ENCODE data around the gene LDAH.

Gene LDAH

DNA sequence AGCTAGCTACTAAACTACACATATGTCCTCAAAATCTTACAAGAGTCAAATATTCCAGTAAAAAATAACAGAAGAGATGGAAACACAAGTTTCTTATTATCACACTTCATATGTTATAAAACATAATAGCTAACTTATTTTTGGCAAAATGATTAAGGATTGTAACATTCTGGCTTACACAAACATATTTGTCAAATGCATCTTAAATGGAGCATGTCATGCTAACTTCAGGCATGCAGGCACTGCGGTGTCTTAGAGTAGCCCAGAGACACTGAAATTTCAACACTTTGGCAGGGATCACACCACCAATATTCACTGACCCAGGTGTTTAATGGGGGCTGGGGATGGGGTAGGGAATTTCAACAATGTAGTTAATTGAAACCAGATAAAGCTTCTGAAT lies 51.6 kb downstream of the LDAH start:
- no peak for DNase-seq

DNA sequence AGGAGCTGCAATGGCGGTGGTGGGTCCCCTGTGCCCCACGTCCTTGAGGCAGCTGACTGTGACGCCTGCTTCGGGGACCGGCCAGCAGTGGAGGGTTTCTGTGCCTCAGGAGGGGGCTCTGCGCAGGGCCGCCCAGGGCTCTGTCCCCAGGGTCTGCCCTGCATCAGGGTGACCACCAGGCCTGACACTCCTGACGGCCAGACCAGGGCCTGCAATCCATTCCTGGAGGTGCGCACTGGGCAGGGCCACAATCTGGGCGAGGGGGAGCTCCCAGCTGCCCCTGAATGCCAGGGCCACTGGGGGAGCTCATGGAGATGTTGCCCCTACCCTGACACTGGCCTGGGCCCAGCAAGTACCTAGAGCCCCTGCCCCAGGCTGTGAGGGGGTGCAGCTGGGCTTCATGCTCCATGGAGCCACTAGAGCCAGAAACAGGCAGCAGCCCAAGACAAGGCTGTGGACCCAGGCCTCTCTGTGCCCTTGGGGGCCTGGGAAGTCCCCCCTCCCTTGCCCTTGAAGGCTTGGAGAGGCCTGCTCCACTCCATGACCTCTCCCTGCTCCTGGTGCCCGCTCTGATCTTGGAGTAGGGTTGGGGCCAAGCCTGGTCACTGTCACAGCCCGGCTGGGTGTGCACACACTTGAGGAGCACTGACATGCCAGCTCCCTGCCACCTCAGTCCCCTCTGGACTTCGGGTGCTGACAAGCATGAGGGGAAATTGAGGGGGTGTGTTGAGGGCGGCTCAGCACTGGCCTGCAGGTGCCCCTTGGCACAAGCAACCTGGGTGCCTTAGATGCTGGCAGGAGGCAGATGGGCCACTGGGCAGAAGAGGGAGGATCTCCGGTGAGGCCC lies 55.9 kb downstream of the LDAH start:
- DNase-seq = no peak

GRCh38 chr2:20766213-20766612 lies 56.7 kb downstream of the LDAH start:
- no peak for DNase-seq

- no peak for DNase-seq
These were observed 59.8 kb downstream of the LDAH start for GRCh38 chr2:20762945-20763683.

DNA sequence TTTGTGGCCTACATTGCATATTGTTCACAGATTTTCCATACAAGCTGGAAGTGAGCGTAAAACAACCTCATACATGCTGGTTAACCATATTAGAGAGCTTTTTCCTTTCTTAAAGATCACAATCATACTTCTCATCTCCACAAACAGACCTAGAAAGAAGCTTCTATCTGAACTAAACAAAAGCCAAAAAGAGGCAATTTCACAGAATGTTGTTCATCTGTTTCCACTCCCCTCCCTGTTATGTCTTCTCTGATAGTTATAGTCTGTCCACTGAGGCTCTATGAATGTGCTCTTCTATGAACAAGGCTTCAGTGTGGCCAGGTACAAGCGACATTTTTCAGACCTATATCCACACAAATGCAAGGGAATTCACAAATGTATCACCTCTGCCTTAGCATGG lies 63.4 kb downstream of the LDAH start:
- DNase-seq = no peak

- no peak for DNase-seq
These were observed 63.9 kb downstream of the LDAH start for GRCh38 chr2:20758997-20759396.

GRCh38 chr2:20757405-20758090 lies 65.4 kb downstream of the LDAH start:
- DNase-seq = no peak

DNA sequence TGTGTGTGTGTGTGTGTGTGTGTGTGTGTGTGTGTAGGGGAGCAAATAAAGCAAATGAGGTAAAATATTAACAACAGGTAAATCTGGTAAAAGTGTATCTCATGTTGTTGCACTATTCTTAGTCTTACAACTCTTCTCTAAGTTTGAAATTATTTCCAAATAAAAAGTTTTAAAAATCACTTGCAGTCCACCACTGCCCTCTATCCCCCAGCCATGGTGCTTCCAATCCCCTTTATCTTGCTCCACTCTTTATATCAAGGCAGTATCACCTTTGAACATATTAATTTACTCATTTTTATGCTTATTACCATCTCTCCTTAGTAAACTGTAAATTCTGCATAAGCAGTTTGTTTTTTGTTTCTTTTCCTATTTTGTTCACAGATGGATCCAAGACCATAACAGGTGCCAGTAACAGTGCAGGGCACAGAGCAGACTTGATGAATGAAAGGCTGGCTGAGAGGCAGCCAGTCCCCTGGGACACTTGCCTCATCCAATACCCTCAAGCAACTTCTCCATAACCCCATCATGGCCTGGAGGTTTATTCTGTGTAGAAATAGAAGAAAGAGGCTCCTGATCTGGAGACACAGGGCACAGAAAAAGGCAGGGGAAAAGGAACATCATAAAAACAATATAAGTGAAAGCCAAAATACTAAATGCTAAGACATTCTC lies 67.6 kb downstream of the LDAH start:
- no peak for DNase-seq

DNA sequence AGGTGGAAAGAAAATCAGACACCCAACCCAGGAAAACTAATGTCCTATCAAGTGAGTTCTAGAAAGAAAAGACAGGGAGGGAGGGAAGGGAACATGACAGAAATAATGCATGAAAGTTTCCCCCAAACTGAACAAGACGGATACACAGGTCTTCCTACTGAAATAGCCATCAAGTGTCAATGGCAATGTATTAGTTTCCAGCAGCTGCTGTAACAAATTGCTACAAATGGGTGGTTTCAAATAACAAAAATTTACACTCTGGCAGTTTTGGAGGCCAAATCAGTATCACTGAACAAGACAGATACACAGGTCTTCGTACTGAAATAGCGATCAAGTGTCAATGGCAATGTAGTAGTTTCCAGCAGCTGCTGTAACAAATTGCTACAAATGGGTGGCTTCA lies 70.6 kb downstream of the LDAH start:
- DNase-seq = no peak

- DNase-seq = no peak
These were observed 75.6 kb downstream of the LDAH start for GRCh38 chr2:20747317-20747716.

- no peak for DNase-seq
These were observed 76.9 kb downstream of the LDAH start for GRCh38 chr2:20745924-20746555.

GRCh38 chr2:20744366-20745335 lies 78.2 kb downstream of the LDAH start:
- no peak for DNase-seq

GRCh38 chr2:20738772-20739171 lies 84.1 kb downstream of the LDAH start:
- DNase-seq = no peak

GRCh38 chr2:20737505-20737904 lies 85.4 kb downstream of the LDAH start:
- DNase-seq = no peak

DNA sequence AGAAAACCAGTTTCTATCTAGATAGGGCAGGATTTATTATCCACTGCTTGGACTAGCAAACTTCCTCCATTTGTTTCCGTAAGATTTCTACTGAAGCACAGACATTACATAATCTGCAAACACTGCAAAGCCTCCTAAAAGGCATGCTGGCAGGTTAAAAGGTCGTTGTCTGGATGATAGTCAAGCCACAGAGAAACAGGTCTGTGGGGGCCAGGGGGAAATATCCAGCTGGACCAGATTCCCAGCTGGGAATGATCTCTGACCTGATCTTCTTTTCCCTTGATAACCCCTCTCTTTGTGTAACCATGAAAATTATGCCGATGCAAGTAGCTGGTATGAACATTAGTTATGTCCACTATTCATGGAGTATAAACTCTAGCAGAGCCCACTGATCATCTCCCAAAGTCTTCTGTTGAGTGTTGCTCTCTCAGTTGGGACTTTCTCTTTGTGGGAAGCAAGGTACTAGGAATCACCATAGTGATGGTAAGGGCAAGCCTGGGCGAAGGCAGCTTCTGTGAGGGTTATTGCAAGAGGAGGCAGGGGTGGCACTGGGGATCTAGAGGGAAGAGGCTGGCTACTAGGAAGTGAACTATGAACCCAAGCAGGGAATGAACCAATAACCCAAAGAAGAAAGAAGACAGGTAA lies 94.7 kb downstream of the LDAH start:
- DNase-seq = no peak

DNA sequence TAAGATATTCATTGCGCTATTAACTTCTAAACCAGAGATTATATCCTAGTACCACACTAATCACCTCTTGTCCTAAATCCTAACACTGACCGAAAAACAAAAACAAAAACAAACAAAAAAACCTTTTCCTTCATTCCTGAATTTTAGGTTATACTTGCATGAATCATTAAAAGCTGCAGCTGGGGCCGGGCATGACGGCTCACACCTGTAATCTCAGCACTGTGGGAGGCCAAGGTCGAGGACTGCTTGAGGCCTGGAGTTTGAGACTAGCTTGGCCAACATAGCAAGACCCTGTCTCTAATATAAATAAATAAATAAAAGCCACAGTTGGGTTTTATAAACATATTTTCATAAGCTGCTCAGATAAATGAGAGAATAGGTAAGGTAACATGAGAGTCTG lies 96.0 kb downstream of the LDAH start:
- DNase-seq = no peak

GRCh38 chr2:20725782-20726181 lies 97.1 kb downstream of the LDAH start:
- no peak for DNase-seq

- no peak for DNase-seq
These were observed 98.3 kb downstream of the LDAH start for GRCh38 chr2:20724500-20725053.

GRCh38 chr2:20723543-20723942 lies 99.4 kb downstream of the LDAH start:
- DNase-seq = no peak

DNA sequence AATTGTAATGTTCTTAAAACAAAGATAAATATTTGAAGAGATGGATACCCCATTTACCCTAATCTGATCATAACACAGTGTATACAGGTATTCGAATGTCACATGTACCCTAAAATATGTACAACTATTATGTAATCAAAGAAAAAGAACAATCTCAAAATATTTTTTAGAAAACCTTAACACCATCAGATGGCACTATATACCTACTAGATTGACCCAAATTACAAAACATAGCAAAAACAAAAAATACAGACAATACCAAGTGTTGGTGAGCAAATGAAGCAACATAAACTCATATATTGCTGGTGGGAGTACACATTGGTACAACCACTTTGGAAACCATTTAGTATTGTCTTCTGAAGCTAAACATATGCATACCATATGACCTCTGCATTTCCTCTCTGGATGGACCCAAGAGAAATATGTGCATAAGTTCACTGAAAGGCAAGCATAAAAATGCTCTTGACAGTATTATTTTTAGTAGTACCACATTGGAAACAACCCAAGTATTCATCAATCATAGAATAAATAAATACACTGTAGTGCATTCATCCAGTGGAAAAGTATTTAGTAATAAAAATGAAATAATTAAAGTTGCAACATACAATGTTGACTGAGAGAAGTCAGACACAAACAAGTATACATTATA lies 100.2 kb downstream of the LDAH start:
- DNase-seq = no peak

Measured in left hindlimb (tissue), 1 donor.